Measurements from ENCODE around the gene MITD1.
"Not testable (repeated sequence)": the region's sequence is repeated elsewhere in the genome, so short reads cannot be mapped to it uniquely, and the experiment has no call there.

The MITD1 gene

DNA sequence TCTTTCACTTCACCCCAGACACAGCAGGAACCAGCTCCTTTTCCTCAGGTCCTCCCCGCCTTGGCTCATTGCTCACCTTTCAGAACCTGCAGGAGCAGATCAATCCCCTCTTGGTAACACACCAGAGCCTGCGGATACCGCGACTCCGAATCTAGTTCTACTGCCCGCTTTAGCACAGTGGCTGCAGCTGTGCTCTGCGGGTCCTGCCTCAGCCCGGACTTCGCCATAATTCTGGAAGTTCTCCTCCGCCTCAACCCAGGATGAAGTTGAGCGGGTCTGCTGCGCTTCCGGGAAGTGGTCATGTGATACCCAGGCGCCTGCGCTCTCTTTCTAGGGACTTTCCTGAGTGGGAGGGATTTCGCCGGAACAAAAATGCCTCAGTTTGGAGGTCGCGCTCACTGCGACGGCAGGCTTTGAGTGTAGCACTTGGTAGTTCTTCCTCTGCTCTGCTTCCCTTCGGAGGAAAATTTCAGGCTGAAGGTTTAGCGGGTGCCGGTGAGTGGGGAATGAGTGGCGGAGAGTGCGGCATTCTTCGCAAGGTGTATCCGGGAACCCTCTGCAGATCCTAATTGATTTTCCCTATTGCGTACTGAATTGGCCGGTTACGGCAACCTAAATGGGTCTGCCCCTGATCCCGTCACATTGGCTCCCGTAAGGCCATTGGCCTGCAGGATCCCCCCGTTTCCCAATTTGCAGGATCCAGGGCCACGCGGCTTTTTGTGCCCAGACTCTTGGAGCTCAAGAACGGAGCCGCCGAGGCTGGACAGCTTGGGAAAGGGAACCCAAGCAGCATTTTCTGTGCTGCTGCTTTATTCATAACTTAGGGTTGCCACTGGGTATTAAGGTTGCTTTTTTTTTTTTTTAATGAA, at the start of gene MITD1, which contains the start of gene MRPL30:
MITD1 (minus strand) TSS at position 304 of the 869 bp plus-strand sequence; CDS start at position 227, 77 bp downstream.
MRPL30 (plus strand) TSS at position 430 of the 869 bp plus-strand sequence. CDS start 5,020 bp downstream, outside the sequence.
- peak; percentile 88 for DNase-seq

DNA sequence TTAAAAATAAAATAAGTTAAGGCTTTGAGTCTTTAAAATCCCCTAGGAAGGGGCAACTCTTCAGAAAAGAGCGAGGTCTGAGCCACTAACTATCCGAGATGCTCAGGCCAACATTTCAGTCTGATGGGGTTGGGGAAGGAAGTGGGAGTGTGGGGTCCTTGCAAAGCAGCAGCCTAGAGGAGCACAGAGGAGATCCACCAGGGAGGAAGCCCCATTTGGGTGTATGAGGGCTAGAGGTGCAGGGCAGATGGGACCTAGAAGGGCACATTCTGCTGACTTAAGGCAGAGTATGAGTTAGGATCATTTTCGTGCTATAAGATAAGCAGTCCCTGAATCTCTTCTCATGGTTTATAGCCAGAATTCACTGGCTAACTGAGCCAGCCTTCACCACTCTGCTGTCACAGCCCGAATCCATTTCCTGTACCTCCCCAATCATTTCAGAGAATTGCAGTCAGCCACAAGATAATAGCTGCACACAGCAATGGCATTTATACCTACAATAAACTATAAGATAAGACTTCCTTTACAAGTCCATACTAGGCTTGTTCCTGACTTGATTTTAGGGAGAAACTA, 37.2 kb upstream of the MITD1 start:
- DNase-seq = no peak

GRCh38 chr2:99216096-99216495, 35.2 kb upstream of the MITD1 start:
- no peak for DNase-seq

DNA sequence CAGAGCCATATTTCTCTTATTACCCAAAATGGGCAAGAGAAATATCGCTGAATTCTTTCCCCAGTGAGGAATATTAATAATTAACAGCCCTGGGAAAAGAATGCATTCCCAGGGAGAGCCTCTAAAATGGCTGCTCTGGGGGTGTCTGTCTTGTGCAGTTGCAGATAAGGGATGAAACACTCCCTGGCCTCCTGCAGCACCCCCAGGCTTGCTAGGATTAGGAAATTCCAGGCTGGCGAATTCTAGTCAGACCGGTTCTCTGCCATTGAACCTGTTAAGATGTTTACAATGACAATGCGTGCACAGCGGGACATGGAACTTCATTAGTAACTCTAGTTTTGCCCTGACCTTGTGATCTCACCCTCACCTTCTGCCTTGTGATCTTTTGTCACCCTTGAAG, 24.6 kb upstream of the MITD1 start:
- DNase-seq = no peak

GRCh38 chr2:99201959-99202678, 21.3 kb upstream of the MITD1 start:
- no peak for DNase-seq

- no peak for DNase-seq
Observed at GRCh38 chr2:99200076-99200800, 19.4 kb upstream of the MITD1 start.

- no peak for DNase-seq
Observed at GRCh38 chr2:99198103-99198841, 17.4 kb upstream of the MITD1 start.

GRCh38 chr2:99192364-99192763, 11.5 kb upstream of the MITD1 start:
- DNase-seq = not testable (repeated sequence)

GRCh38 chr2:99190548-99190947, 9.7 kb upstream of the MITD1 start:
- no peak for DNase-seq

DNA sequence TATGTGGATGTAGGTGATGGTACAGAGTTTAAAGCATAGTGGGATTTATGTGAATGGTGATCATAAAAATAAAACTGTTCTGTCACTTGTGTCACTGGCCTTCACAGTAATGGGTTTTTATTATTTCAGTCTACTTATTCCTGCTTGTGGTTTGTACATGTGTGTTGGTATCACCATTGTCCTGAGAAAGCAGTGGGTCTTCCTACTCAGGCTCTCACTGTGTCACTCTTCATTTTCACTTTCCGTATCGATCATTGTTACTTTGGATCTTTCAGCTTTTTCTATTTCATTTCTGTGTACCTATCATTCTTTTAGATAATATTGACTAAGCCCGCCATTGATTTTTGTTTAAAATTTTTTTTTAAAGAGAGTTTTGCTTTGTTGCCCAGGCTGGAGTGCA, 7.5 kb upstream of the MITD1 start:
- no peak for DNase-seq

- DNase-seq = no peak
Observed at GRCh38 chr2:99187011-99187410, 6.2 kb upstream of the MITD1 start.

- no peak for DNase-seq
Observed at GRCh38 chr2:99184811-99185210, 4.0 kb upstream of the MITD1 start.

DNA sequence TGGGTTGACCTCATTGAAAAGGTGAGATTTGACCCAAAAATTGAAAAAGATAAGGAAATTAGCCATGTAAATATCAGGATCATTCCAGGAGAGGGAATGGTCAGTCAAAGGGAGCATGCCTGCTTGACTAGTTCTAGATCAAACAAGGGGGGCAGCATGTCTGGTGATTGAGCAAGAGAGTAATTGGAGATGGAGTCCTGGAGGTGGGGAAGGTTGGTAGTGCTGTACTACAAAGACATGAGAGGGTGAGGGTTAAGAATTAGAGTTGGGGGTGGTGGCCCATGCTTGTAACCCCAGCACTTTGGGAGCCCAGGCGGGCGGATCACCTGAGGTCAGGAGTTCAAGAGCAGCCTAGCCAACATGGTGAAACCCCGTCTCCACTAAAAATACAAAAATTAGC, 2.2 kb upstream of the MITD1 start:
- no peak for DNase-seq

DNA sequence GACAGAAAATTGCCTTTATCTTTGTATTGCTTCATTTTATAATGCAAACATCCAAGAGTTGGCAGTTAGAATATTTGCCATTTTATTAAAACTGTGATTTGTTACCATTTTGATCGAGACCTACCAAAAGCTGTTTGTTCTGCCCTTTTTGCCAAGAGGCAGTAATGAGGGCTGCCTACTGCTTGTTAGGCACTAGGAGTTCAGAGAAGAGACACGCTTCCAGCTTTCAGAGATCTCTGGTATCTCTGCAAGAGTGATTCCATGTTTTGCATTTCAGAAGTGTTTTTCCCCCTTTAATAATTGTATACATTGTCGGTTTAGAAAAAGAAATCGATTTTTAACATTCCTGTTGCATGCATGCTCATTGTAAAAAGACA, 754 bp upstream of the MITD1 start:
- no peak for DNase-seq

DNA sequence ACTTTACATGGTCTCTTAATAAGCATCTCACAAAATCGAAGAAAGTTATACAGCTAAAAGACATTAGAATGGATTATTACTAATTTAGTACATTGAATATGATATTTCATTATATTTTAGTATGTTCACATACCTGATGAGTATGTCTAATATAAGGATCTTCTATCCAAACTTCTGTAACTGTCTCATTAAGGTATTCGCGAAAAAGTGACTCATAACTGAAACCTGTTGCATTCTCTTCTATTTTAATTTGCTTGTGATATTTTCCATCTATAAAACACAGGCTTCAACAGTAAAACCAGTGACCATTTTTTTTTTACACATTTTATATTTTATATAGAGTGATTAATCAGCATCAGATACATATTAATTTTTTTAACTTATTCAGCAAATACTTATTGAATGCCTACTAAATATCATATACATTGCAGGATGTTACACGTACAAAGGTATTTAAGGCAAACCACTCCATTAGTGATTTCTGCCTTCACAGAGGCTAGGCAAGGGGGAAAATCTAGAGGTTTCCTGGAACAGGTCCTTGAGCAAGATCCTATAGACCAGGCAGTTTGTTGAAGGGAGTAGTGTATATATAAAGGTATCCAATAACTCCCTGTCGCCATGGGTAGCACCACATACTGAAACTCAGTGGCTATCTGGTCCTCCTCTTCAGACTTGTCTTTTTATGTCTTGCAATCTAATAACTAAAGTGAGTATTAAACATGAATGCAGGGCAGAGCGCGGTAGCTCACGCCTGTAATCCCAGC, 9.3 kb downstream of the MITD1 start:
- no peak for DNase-seq

- no peak for DNase-seq
Observed at GRCh38 chr2:99169534-99169933, 11.3 kb downstream of the MITD1 start.

GRCh38 chr2:99166218-99166617, 14.6 kb downstream of the MITD1 start:
- DNase-seq = no peak

- DNase-seq = no peak
Observed at GRCh38 chr2:99159594-99159993, 21.3 kb downstream of the MITD1 start.

GRCh38 chr2:99158599-99158998, 22.3 kb downstream of the MITD1 start:
- no peak for DNase-seq

- DNase-seq = no peak
Observed at GRCh38 chr2:99156891-99157290, 24.0 kb downstream of the MITD1 start.

Measured in activated gamma-delta T cell treated with Interleukin-2 at 50 U/mL for 16 hours (primary cell).